HepG2 (cell line): ENCODE measurements around the gene ELL3. TPM values are rescaled to one million over a fixed set of nuclear protein-coding genes. Genes with fewer than 3 reads are reported as not detected.
A peak's percentile ranks its signal among the peaks of the same experiment; 100 is the strongest.

ENCODE experiments used
- ARHGAP35 ChIP-seq: sonication (generic); formaldehyde crosslinking; IDR thresholded peaks from 2 replicates; pipeline ENCODE4 v1.9.0; 2022; ENCODE audit warnings: mild to moderate bottlenecking, inconsistent platforms, moderate library complexity, missing genetic modification reagents, borderline replicate concordance
- BORCS8-MEF2B ChIP-seq: sonication (generic); formaldehyde crosslinking; IDR thresholded peaks from 2 replicates; pipeline ENCODE4 v1.8.0; 2022; ENCODE audit warnings: mild to moderate bottlenecking, missing genetic modification reagents
- DMAP1 ChIP-seq: IDR thresholded peaks from 2 replicates; pipeline ENCODE4 v1.6.1; 2016
- DR1 ChIP-seq: sonication (generic); formaldehyde crosslinking; IDR thresholded peaks from 2 replicates; pipeline ENCODE4 v1.8.0; 2021; ENCODE audit warnings: mild to moderate bottlenecking, missing genetic modification reagents, inconsistent platforms
- POGZ ChIP-seq: sonication (generic); formaldehyde crosslinking; IDR thresholded peaks from 2 replicates; pipeline ENCODE4 v1.4.0; 2020; ENCODE audit warnings: mild to moderate bottlenecking, missing genetic modification reagents
- SYNCRIP ChIP-seq: fragments of 200-400 bp; formaldehyde crosslinking; IDR thresholded peaks from 2 replicates; pipeline ENCODE4 v1.6.1; 2018; ENCODE audit warnings: mild to moderate bottlenecking, low read depth, low read length; ENCODE audit not compliant: insufficient read depth
- TARDBP ChIP-seq: sonication (generic); formaldehyde crosslinking; IDR thresholded peaks from 2 replicates; pipeline ENCODE4 v1.8.0; 2022; ENCODE audit warnings: mild to moderate bottlenecking, missing genetic modification reagents
- ZBTB7A ChIP-seq: sonication (generic); formaldehyde crosslinking; IDR thresholded peaks from 2 replicates; pipeline ENCODE4 v1.8.0; 2022; ENCODE audit warnings: mild to moderate bottlenecking, missing genetic modification reagents
- ZNF652 ChIP-seq: IDR thresholded peaks from 2 replicates; pipeline ENCODE4 v1.6.1; 2016; ENCODE audit warnings: low read depth, borderline replicate concordance
- ZNF883 ChIP-seq: sonication (generic); formaldehyde crosslinking; IDR thresholded peaks from 2 replicates; pipeline ENCODE4 v1.5.1; 2020; ENCODE audit warnings: mild to moderate bottlenecking, missing genetic modification reagents; ENCODE audit errors: not compliant biosample characterization
- polyA plus RNA-seq, 8 experiments: library from polyadenylated mRNA; depleted of rRNA in 3 of 8; stranded (reverse) in 7 of 8; unstranded in 1 of 8; fragments of >200 nt; fragmentation: Illumina TruSeq in 4 of 8; extraction: Trizol in 4 of 8; gene quantifications; 2 replicates each; pipeline versions ENCODE4 v1.2.1 to v1.2.3, GENCODE V29; 2011 to 2016; ENCODE audit warnings: low read depth in 4 of 8, missing spikeins in 1 of 8, mixed read lengths in 1 of 8; ENCODE audit not compliant: insufficient read depth in 1 of 8
- total RNA-seq, 5 experiments: library from RNA; depleted of rRNA; stranded (reverse); fragments of >200 nt; fragmentation: Illumina TruSeq; extraction: Trizol; gene quantifications; 2 replicates each; pipeline ENCODE4 v1.2.3, GENCODE V29; 2016; ENCODE audit warnings: low read depth in 1 of 5
- TF ChIP-seq, protein P1 (sequence below): sonication (generic); formaldehyde crosslinking; conservative IDR thresholded peaks from 2 replicates; pipeline ENCODE4 v1.4.0; 2020; ENCODE audit warnings: missing genetic modification reagents
- TF ChIP-seq, protein P2 (sequence below): sonication (generic); formaldehyde crosslinking; IDR thresholded peaks from 2 replicates; pipeline ENCODE4 v1.4.0; 2020; ENCODE audit warnings: low read depth, missing genetic modification reagents
- TF ChIP-seq, protein P3 (sequence below): sonication (generic); formaldehyde crosslinking; IDR thresholded peaks from 2 replicates; pipeline ENCODE4 v1.4.0; 2020; ENCODE audit warnings: missing genetic modification reagents
- TF ChIP-seq, protein P4 (sequence below): IDR thresholded peaks from 2 replicates; pipeline ENCODE4 v1.6.1; 2016; ENCODE audit warnings: low read depth, borderline replicate concordance
- TF ChIP-seq, protein P5 (sequence below): sonication (generic); formaldehyde crosslinking; IDR thresholded peaks from 2 replicates; pipeline ENCODE4 v1.8.0; 2022; ENCODE audit warnings: mild to moderate bottlenecking, missing genetic modification reagents, borderline replicate concordance

Gene ELL3
- total and polyA plus RNA-seq, 2 of the 13 experiments (the other 11 are each of a cell fraction or from before 2014, with no cell fraction given): 6.1 to 8.8 TPM

DNA sequence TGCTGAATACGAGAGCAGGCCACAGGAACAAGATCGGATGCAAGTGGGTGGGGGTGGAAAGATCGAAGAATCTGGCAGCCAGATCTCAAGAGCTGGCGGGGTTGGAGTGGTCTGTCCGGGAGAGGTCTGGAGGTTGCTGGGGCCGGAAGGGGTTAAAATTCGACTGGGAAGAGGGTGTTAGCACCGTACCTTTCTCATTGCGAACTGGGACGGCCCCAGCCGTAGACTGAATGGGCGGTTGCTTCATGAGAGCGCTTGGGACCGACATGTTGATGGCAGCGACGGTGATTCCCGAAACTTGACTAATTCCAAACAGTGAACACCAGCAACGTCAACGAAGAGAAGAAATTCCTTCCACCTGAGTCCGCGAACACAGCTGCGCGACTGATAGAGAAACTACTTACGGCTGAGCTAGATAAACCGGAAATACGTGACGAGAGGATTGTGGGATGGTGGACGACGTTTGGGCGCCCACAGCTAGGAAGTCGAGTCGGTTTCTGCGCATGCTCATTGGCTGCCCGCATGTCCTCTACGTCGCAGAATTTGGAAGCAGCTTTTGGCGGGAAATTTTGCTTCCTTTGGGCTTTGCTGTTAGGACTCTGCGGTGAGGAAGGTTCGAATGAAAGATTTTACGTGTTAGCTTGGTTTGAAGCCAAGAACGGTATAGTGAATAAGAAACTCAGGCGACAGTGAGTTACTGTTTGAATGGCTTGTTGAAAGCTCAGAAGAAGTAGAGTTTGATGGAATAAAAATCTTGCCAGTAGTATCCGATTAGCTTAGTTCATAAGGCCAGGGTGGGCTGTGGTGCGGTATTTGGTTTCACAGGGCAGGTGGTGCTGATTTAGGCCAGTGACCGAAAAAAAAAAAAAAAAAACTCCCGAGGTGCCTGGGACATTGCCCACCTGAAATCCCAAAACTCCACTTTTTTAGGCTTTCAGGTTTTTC, 47.8 kb upstream of the ELL3 start, which contains the start of gene MFAP1 (continued):
- TF ChIP-seq, protein P1, sequence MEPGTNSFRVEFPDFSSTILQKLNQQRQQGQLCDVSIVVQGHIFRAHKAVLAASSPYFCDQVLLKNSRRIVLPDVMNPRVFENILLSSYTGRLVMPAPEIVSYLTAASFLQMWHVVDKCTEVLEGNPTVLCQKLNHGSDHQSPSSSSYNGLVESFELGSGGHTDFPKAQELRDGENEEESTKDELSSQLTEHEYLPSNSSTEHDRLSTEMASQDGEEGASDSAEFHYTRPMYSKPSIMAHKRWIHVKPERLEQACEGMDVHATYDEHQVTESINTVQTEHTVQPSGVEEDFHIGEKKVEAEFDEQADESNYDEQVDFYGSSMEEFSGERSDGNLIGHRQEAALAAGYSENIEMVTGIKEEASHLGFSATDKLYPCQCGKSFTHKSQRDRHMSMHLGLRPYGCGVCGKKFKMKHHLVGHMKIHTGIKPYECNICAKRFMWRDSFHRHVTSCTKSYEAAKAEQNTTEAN (CRISPR knock-in tag): peak; percentile 61; the same call in 1 of the 2 replicates
- TF ChIP-seq, protein P2, sequence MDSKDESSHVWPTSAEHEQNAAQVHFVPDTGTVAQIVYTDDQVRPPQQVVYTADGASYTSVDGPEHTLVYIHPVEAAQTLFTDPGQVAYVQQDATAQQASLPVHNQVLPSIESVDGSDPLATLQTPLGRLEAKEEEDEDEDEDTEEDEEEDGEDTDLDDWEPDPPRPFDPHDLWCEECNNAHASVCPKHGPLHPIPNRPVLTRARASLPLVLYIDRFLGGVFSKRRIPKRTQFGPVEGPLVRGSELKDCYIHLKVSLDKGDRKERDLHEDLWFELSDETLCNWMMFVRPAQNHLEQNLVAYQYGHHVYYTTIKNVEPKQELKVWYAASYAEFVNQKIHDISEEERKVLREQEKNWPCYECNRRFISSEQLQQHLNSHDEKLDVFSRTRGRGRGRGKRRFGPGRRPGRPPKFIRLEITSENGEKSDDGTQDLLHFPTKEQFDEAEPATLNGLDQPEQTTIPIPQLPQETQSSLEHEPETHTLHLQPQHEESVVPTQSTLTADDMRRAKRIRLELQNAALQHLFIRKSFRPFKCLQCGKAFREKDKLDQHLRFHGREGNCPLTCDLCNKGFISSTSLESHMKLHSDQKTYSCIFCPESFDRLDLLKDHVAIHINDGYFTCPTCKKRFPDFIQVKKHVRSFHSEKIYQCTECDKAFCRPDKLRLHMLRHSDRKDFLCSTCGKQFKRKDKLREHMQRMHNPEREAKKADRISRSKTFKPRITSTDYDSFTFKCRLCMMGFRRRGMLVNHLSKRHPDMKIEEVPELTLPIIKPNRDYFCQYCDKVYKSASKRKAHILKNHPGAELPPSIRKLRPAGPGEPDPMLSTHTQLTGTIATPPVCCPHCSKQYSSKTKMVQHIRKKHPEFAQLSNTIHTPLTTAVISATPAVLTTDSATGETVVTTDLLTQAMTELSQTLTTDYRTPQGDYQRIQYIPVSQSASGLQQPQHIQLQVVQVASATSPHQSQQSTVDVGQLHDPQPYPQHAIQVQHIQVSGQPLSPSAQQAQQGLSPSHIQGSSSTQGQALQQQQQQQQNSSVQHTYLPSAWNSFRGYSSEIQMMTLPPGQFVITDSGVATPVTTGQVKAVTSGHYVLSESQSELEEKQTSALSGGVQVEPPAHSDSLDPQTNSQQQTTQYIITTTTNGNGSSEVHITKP (CRISPR knock-in tag): 0 out of 2 replicates have a peak, but pooled peaks have one; percentile 20
- TF ChIP-seq TARDBP: peak; percentile 83
- TF ChIP-seq DR1: peak; percentile 49
- 0 out of 2 replicates have a peak, but pooled peaks have one; percentile 44 for TF ChIP-seq ARHGAP35
- TF ChIP-seq POGZ (CRISPR knock-in tag): peak; percentile 81
- TF ChIP-seq, protein P3, sequence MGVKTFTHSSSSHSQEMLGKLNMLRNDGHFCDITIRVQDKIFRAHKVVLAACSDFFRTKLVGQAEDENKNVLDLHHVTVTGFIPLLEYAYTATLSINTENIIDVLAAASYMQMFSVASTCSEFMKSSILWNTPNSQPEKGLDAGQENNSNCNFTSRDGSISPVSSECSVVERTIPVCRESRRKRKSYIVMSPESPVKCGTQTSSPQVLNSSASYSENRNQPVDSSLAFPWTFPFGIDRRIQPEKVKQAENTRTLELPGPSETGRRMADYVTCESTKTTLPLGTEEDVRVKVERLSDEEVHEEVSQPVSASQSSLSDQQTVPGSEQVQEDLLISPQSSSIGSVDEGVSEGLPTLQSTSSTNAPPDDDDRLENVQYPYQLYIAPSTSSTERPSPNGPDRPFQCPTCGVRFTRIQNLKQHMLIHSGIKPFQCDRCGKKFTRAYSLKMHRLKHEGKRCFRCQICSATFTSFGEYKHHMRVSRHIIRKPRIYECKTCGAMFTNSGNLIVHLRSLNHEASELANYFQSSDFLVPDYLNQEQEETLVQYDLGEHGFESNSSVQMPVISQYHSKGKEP: no peak
- no peak for TF ChIP-seq SYNCRIP
- no peak for TF ChIP-seq ZBTB7A (CRISPR knock-in tag)
- TF ChIP-seq, protein P4, sequence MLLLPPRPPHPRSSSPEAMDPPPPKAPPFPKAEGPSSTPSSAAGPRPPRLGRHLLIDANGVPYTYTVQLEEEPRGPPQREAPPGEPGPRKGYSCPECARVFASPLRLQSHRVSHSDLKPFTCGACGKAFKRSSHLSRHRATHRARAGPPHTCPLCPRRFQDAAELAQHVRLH: peak; percentile 70; the same call in 1 of the 2 replicates
- TF ChIP-seq ZNF883: no peak
- peak; percentile 80 for TF ChIP-seq DMAP1 (CRISPR knock-in tag)
- TF ChIP-seq, protein P5, sequence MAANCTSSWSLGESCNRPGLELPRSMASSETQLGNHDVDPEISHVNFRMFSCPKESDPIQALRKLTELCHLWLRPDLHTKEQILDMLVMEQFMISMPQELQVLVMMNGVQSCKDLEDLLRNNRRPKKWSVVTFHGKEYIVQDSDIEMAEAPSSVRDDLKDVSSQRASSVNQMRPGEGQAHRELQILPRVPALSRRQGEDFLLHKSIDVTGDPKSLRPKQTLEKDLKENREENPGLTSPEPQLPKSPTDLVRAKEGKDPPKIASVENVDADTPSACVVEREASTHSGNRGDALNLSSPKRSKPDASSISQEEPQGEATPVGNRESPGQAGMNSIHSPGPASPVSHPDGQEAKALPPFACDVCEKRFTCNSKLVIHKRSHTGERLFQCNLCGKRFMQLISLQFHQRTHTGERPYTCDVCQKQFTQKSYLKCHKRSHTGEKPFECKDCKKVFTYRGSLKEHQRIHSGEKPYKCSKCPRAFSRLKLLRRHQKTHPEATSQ (CRISPR knock-in tag): no peak; the same call in 1 of the 2 replicates
- peak; percentile 94 for TF ChIP-seq ZNF652 (CRISPR knock-in tag)
- TF ChIP-seq BORCS8-MEF2B (CRISPR knock-in tag): peak; percentile 85; the same call in 1 of the 2 replicates
